HEK293 (cell line): Measurements from ENCODE around the gene PARP6.

Experiments
- EGR2 ChIP-seq: fragments of 450-650 bp; formaldehyde crosslinking; IDR thresholded peaks from 2 replicates; pipeline ENCODE4 v1.5.1; 2016; ENCODE audit warnings: low read depth, missing biosample characterization, missing genetic modification characterization
- HIC1 ChIP-seq: fragments of 450-650 bp; formaldehyde crosslinking; IDR thresholded peaks from 2 replicates; pipeline ENCODE4 v1.5.1; 2016; ENCODE audit warnings: missing biosample characterization, missing genetic modification characterization
- KLF1 ChIP-seq: fragments of 450-650 bp; formaldehyde crosslinking; IDR thresholded peaks from 2 replicates; pipeline ENCODE4 v1.5.1; 2016; ENCODE audit warnings: missing biosample characterization, missing genetic modification characterization
- SCRT1 ChIP-seq: fragments of 450-650 bp; formaldehyde crosslinking; IDR thresholded peaks from 2 replicates; pipeline ENCODE4 v1.5.1; 2016; ENCODE audit warnings: missing biosample characterization, missing genetic modification characterization, borderline replicate concordance
- SP2 ChIP-seq: fragments of 450-650 bp; formaldehyde crosslinking; IDR thresholded peaks from 2 replicates; pipeline ENCODE4 v1.5.1; 2016; ENCODE audit warnings: missing biosample characterization, missing genetic modification characterization
- ZFP41 ChIP-seq: fragments of 450-650 bp; formaldehyde crosslinking; IDR thresholded peaks from 2 replicates; pipeline ENCODE4 v1.5.1; 2016; ENCODE audit warnings: missing biosample characterization, missing genetic modification characterization, borderline replicate concordance
- ZIC2 ChIP-seq: fragments of 450-650 bp; formaldehyde crosslinking; IDR thresholded peaks from 2 replicates; pipeline ENCODE4 v1.5.1; 2016; ENCODE audit warnings: missing biosample characterization, missing genetic modification characterization
- ZNF10 ChIP-seq: fragments of 450-650 bp; formaldehyde crosslinking; IDR thresholded peaks from 2 replicates; pipeline ENCODE4 v1.5.1; 2017; ENCODE audit warnings: missing biosample characterization, missing genetic modification characterization
- ZNF138 ChIP-seq: fragments of 450-650 bp; formaldehyde crosslinking; IDR thresholded peaks from 2 replicates; pipeline ENCODE4 v1.5.1; 2016; ENCODE audit warnings: missing biosample characterization, missing genetic modification characterization, borderline replicate concordance
- ZNF223 ChIP-seq: fragments of 450-650 bp; formaldehyde crosslinking; IDR thresholded peaks from 2 replicates; pipeline ENCODE4 v1.5.1; 2016; ENCODE audit warnings: missing biosample characterization, missing genetic modification characterization
- ZNF26 ChIP-seq: fragments of 450-650 bp; formaldehyde crosslinking; IDR thresholded peaks from 2 replicates; pipeline ENCODE4 v1.5.1; 2016; ENCODE audit warnings: missing biosample characterization, missing genetic modification characterization
- ZNF280D ChIP-seq: fragments of 450-650 bp; formaldehyde crosslinking; IDR thresholded peaks from 2 replicates; pipeline ENCODE4 v1.5.1; 2016; ENCODE audit warnings: missing biosample characterization, missing genetic modification characterization
- ZNF488 ChIP-seq: fragments of 450-650 bp; formaldehyde crosslinking; IDR thresholded peaks from 2 replicates; pipeline ENCODE4 v1.5.1; 2016; ENCODE audit warnings: missing biosample characterization, missing genetic modification characterization
- ZNF555 ChIP-seq: fragments of 450-650 bp; formaldehyde crosslinking; conservative IDR thresholded peaks from 2 replicates; pipeline ENCODE4 v1.5.1; 2017; ENCODE audit warnings: missing biosample characterization, mild to moderate bottlenecking, missing genetic modification characterization, inconsistent platforms
- ZNF571 ChIP-seq: fragments of 450-650 bp; formaldehyde crosslinking; IDR thresholded peaks from 2 replicates; pipeline ENCODE4 v1.5.0; 2017; ENCODE audit warnings: missing biosample characterization, missing genetic modification characterization
- ZNF658 ChIP-seq: fragments of 450-650 bp; formaldehyde crosslinking; IDR thresholded peaks from 2 replicates; pipeline ENCODE4; 2016; ENCODE audit warnings: missing biosample characterization, missing genetic modification characterization
- ZNF76 ChIP-seq: fragments of 450-650 bp; formaldehyde crosslinking; IDR thresholded peaks from 2 replicates; pipeline ENCODE4; 2016; ENCODE audit warnings: low read depth, missing biosample characterization, missing genetic modification characterization, borderline replicate concordance
- ZNF837 ChIP-seq: fragments of 450-650 bp; formaldehyde crosslinking; IDR thresholded peaks from 2 replicates; pipeline ENCODE4 v1.5.1; 2016; ENCODE audit warnings: missing biosample characterization, missing genetic modification characterization
- TF ChIP-seq, protein P1 (sequence below): fragments of 450-650 bp; formaldehyde crosslinking; IDR thresholded peaks from 2 replicates; pipeline ENCODE4 v1.5.1; 2016; ENCODE audit warnings: missing biosample characterization, missing genetic modification characterization, borderline replicate concordance
- TF ChIP-seq, protein P2 (sequence below): fragments of 450-650 bp; IDR thresholded peaks from 2 replicates; pipeline ENCODE4 v1.5.1; 2018; ENCODE audit warnings: missing biosample characterization, mild to moderate bottlenecking, missing genetic modification characterization

Gene PARP6

GRCh38 chr15:72227192-72227586 is 45.2 kb downstream of the PARP6 start (continued):
- no peak for TF ChIP-seq ZNF555 (tag by site-specific recombination)
- peak; percentile 68; the same call in 1 of the 2 replicates for TF ChIP-seq HIC1 (tag by site-specific recombination)
- TF ChIP-seq ZNF837 (tag by site-specific recombination), result no peak
- no peak for TF ChIP-seq ZNF658 (tag by site-specific recombination)
- TF ChIP-seq, protein P1, sequence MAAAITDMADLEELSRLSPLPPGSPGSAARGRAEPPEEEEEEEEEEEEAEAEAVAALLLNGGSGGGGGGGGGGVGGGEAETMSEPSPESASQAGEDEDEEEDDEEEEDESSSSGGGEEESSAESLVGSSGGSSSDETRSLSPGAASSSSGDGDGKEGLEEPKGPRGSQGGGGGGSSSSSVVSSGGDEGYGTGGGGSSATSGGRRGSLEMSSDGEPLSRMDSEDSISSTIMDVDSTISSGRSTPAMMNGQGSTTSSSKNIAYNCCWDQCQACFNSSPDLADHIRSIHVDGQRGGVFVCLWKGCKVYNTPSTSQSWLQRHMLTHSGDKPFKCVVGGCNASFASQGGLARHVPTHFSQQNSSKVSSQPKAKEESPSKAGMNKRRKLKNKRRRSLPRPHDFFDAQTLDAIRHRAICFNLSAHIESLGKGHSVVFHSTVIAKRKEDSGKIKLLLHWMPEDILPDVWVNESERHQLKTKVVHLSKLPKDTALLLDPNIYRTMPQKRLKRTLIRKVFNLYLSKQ (tag by site-specific recombination), result no peak
- no peak for TF ChIP-seq EGR2
- no peak for TF ChIP-seq SCRT1
- no peak for TF ChIP-seq KLF1 (tag by site-specific recombination)
- TF ChIP-seq, protein P2, sequence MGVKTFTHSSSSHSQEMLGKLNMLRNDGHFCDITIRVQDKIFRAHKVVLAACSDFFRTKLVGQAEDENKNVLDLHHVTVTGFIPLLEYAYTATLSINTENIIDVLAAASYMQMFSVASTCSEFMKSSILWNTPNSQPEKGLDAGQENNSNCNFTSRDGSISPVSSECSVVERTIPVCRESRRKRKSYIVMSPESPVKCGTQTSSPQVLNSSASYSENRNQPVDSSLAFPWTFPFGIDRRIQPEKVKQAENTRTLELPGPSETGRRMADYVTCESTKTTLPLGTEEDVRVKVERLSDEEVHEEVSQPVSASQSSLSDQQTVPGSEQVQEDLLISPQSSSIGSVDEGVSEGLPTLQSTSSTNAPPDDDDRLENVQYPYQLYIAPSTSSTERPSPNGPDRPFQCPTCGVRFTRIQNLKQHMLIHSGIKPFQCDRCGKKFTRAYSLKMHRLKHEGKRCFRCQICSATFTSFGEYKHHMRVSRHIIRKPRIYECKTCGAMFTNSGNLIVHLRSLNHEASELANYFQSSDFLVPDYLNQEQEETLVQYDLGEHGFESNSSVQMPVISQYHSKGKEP (tag by site-specific recombination), result peak; percentile 7; the same call in 1 of the 2 replicates
- no peak for TF ChIP-seq SP2 (tag by site-specific recombination)
- no peak for TF ChIP-seq ZFP41 (tag by site-specific recombination)
- TF ChIP-seq ZNF280D (tag by site-specific recombination), result no peak
- TF ChIP-seq ZNF138 (tag by site-specific recombination), result no peak
- no peak for TF ChIP-seq ZNF223 (tag by site-specific recombination)
- TF ChIP-seq ZNF76 (tag by site-specific recombination), result no peak; the same call in 1 of the 2 replicates
- no peak for TF ChIP-seq ZIC2 (tag by site-specific recombination)
- TF ChIP-seq ZNF571 (tag by site-specific recombination), result no peak
- peak; percentile 6; the same call in 1 of the 2 replicates for TF ChIP-seq ZNF10 (tag by site-specific recombination)
- TF ChIP-seq ZNF488, result no peak
- no peak for TF ChIP-seq ZNF26
